Effector memory CD8-positive, alpha-beta T cell (primary cell): ENCODE results near the gene RPGR.

ENCODE experiments used
- ATAC-seq: fragments of 150-1000 bp; cut with Tn5 transposase; replicated peaks from 2 replicates; pipeline ENCODE4 v1.10.0; 2021; ENCODE audit warnings: mild to moderate bottlenecking, moderate library complexity
- DNase-seq, 3 experiments: peaks; one replicate each; pipeline ENCODE4 v3.0.0; 2021
- H3K27ac Mint-ChIP-seq, 2 donors: one replicate each; pipeline ENCODE4 v1.8.0; 2022; ENCODE audit warnings: mild to moderate bottlenecking in 2 of 2, mixed read lengths in 2 of 2, moderate library complexity in 2 of 2
- H3K27me3 Mint-ChIP-seq, 2 donors: one replicate each; pipeline ENCODE4 v1.8.0; 2022; ENCODE audit warnings: mixed read lengths in 2 of 2
- H3K36me3 Mint-ChIP-seq: one replicate; pipeline ENCODE4 v1.8.0; 2022; ENCODE audit warnings: mild to moderate bottlenecking, moderate library complexity, mixed read lengths; ENCODE audit not compliant: insufficient read depth
- H3K4me1 Mint-ChIP-seq, 2 donors: one replicate each; pipeline ENCODE4 v1.8.0; 2022; ENCODE audit warnings: low read depth in 2 of 2, mixed read lengths in 2 of 2
- H3K4me3 Mint-ChIP-seq, 2 donors: one replicate each; pipeline ENCODE4 v1.8.0; 2022; ENCODE audit warnings: mild to moderate bottlenecking in 2 of 2, mixed read lengths in 2 of 2, moderate library complexity in 2 of 2
- H3K9me3 Mint-ChIP-seq, 2 donors: one replicate each; pipeline ENCODE4 v1.8.0; 2022; ENCODE audit warnings: mixed read lengths in 2 of 2

The RPGR gene

DNA sequence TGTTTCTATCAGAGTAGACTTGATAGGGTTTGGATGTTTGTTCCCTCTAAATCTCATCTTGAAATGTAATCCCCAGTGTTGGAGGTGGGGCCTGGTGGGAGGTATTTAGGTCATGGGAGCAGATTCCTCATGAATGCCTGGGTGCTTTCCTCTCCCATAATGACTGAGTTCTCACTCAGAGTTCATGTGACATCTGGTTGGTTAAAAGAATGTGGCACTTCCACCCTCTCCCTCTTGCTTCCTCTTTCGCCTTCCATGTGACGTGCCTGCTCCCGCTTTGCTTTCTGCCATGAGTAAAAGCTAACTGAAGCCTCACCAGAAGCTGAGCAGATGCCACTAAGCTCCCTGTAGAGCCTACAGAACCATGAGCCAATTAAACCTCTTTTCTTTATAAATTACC, 59.3 kb downstream of the RPGR start:
- ATAC-seq, result no peak
- H3K27me3 Mint-ChIP-seq, result no peaks in the 10 kb centered on the region
- H3K4me3 Mint-ChIP-seq, result no peak overlapping the region
- no peak overlapping the region for H3K27ac Mint-ChIP-seq
- no peaks in the 10 kb centered on the region for H3K4me1 Mint-ChIP-seq
- no peaks in the 10 kb centered on the region for H3K9me3 Mint-ChIP-seq
- no peak for DNase-seq
- no peaks in the 10 kb centered on the region for H3K36me3 Mint-ChIP-seq

DNA sequence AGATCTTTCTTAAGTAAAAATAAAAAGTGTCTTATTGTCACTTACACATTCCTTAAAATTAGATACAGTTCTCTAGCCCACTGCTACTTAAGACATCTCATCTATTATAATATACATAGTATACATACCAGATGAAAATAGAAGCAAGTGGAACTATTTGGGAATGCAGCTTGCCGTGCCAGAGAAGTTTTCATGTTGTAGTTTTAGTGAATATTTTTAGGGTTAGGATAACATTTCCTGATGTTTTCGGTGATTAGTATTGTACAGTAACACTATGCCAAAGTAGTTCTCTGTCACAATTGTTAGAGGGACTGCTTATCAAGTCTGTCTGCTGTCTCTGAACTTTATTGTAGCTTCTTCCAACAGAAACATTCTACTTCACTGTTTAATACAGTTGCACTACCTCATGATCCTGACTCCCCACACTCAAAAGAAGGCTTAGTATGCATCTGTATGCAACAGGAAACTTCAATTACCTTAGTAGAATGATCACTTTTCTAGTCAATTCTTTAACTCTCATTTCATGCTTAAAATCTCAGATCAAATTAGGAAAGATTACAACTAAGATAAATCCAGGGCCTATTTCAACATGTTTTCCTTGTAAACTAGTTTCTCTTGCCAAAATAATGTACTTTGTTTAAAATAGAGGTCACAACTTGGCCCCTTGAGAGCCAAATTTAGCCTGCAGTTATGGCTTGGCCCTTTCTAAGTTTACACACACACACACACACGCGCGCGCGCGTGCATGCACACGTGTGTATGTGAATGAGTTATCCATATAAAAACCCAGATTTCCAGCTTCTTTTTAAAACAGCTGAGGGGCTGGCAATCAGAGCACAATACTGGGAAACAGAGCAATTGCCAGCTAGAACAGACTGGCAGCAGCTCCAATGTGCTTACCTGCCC, 64.3 kb downstream of the RPGR start:
- no peaks in the 10 kb centered on the region for H3K27me3 Mint-ChIP-seq
- H3K4me3 Mint-ChIP-seq, result no peak overlapping the region
- no peak for ATAC-seq

GRCh38 chrX:38260231-38260630, 67.1 kb downstream of the RPGR start:
- no peak for ATAC-seq
- Mint-ChIP-seq H3K9me3 (no peaks in the 10 kb centered on the region), H3K4me1 (no peaks in the 10 kb centered on the region), H3K27me3 (peaks cover under 1 to 6% of the 10 kb centered on the region in 2 donors), H3K4me3 (no peak overlapping the region), H3K27ac (no peak overlapping the region), H3K36me3 (no peaks in the 10 kb centered on the region)
- DNase-seq, result no peak

More for the DNA sequence above, 64.3 kb downstream of the RPGR start:
- no peak for DNase-seq
- H3K27ac Mint-ChIP-seq, result no peak overlapping the region
- no peaks in the 10 kb centered on the region for H3K36me3 Mint-ChIP-seq
- no peaks in the 10 kb centered on the region for H3K4me1 Mint-ChIP-seq
- H3K9me3 Mint-ChIP-seq, result no peaks in the 10 kb centered on the region

DNA sequence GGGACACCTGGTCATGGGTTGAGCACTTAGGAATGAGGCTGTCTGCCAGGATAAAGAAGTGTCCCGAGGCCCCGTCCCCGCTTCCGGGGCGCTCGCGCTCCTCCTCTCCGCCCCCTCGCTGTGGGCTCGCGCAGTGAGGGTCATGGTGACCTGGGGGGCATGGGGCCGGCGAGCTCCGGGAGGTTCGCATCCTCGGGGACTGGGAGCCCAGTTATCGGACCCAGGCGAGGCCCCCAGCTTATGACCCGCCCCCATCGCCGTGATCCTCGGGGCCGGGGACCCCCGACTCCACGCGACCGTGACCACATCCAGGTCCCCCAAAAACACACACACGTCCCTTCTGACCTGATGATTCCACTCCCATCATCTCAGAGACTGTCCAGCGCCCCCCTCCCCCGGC, 71.3 kb downstream of the RPGR start:
- H3K4me3 Mint-ChIP-seq, result no peak overlapping the region
- DNase-seq (no peak), ATAC-seq (no peak)
- H3K9me3 Mint-ChIP-seq, result no peaks in the 10 kb centered on the region
- H3K4me1 Mint-ChIP-seq, result no peaks in the 10 kb centered on the region
- H3K36me3 Mint-ChIP-seq, result no peaks in the 10 kb centered on the region
- H3K27me3 Mint-ChIP-seq, result peaks cover 11 to 14% of the 10 kb centered on the region in 2 donors
- H3K27ac Mint-ChIP-seq, result no peak overlapping the region

DNA sequence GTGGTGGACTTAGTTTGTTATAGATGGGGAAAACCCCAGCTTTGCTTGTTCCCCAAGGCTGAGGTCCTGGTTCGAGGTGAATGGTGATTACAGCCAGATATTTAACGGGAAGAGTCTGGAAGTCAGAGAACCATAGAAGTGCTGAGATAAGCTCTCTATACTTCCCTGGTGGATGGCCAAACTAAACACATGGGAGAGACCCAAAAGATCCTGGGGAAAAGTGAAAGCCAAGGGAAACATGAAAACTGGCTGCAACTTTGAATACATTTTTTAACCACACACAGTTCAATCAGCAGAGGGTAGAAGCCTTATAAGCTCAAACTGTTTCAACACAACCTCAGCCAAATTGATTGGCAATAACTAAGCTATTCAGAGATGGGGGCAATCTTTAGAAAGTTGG, 77.3 kb downstream of the RPGR start:
- no peak overlapping the region for H3K27ac Mint-ChIP-seq
- no peak for DNase-seq
- no peaks in the 10 kb centered on the region for H3K36me3 Mint-ChIP-seq
- peaks cover 7% of the 10 kb centered on the region in 2 donors for H3K27me3 Mint-ChIP-seq
- H3K4me1 Mint-ChIP-seq, result no peaks in the 10 kb centered on the region
- no peak for ATAC-seq
- H3K9me3 Mint-ChIP-seq, result no peaks in the 10 kb centered on the region
- H3K4me3 Mint-ChIP-seq, result no peak overlapping the region

DNA sequence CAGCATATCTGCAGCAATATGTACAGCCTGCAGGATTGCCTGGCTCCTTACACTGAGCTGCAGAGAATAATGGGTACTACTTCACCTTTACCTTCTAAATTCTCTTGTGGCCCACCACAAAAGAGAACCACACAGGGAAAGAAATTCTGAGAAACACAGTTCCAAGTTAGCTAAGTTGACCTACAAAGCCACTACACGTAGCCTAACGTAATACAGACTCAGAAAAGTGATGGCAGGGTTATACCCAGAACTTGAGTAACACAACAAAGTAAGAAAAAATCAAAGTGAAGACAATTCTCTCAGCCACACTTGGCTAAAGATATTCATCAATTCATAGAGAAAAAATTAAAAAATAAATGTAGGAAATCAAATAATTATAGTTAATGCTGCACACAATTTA, 80.3 kb downstream of the RPGR start:
- Mint-ChIP-seq H3K36me3 (no peaks in the 10 kb centered on the region), H3K4me1 (no peaks in the 10 kb centered on the region), H3K27me3 (no peaks in the 10 kb centered on the region), H3K27ac (no peak overlapping the region), H3K4me3 (no peak overlapping the region), H3K9me3 (no peaks in the 10 kb centered on the region)
- ATAC-seq (no peak), DNase-seq (no peak)

GRCh38 chrX:38240541-38240940, 86.8 kb downstream of the RPGR start:
- Mint-ChIP-seq H3K36me3 (no peaks in the 10 kb centered on the region), H3K27ac (no peak overlapping the region), H3K9me3 (no peaks in the 10 kb centered on the region), H3K27me3 (peaks cover 21 to 26% of the 10 kb centered on the region in 2 donors), H3K4me1 (no peaks in the 10 kb centered on the region), H3K4me3 (no peak overlapping the region)
- DNase-seq, result no peak
- no peak for ATAC-seq

DNA sequence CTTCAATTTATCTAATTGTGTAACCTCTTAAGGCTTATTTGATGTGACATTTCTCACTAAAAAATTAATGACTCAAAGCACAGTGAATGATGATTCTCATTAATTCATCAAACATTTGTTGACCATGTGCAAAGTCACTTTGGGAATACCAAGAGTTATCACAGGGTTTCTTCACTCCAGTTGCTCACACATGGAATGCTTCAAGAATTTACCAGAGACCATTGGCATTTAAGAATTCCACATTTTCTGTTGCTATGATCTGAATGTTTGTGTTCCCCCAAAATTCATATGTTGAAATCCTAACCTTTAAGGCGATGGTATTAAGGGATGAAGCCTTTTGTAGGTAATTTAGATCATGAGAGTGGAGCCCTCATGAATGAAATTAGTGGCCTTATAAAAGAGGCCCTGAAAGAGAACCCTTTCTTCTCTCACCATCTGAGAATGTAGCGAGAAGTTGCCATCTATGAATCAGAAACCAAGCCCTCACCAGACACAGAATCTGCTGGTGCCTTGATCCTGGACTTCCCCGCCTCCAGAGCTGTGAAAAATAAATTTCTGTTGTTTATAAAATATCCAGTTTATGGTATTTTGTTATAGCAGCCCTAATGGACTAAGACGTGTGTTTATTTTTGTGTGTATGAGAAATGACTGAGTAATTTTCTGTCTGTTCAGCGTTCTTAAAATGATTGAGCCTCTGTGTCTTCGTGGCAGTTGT, 90.3 kb downstream of the RPGR start:
- Mint-ChIP-seq H3K36me3 (no peaks in the 10 kb centered on the region), H3K9me3 (no peaks in the 10 kb centered on the region), H3K27ac (no peak overlapping the region), H3K4me1 (no peaks in the 10 kb centered on the region), H3K27me3 (peaks cover 27 to 40% of the 10 kb centered on the region in 2 donors), H3K4me3 (no peak overlapping the region)
- ATAC-seq, result no peak
- DNase-seq, result no peak

- no peaks in the 10 kb centered on the region for H3K9me3 Mint-ChIP-seq
- H3K27me3 Mint-ChIP-seq, result peaks cover 26 to 27% of the 10 kb centered on the region in 2 donors
- no peak for ATAC-seq
- no peak overlapping the region for H3K4me3 Mint-ChIP-seq
- no peaks in the 10 kb centered on the region for H3K4me1 Mint-ChIP-seq
- no peak overlapping the region for H3K27ac Mint-ChIP-seq
- DNase-seq, result no peak
- H3K36me3 Mint-ChIP-seq, result no peaks in the 10 kb centered on the region
These were observed 93.2 kb downstream of the RPGR start for GRCh38 chrX:38233891-38234667.

DNA sequence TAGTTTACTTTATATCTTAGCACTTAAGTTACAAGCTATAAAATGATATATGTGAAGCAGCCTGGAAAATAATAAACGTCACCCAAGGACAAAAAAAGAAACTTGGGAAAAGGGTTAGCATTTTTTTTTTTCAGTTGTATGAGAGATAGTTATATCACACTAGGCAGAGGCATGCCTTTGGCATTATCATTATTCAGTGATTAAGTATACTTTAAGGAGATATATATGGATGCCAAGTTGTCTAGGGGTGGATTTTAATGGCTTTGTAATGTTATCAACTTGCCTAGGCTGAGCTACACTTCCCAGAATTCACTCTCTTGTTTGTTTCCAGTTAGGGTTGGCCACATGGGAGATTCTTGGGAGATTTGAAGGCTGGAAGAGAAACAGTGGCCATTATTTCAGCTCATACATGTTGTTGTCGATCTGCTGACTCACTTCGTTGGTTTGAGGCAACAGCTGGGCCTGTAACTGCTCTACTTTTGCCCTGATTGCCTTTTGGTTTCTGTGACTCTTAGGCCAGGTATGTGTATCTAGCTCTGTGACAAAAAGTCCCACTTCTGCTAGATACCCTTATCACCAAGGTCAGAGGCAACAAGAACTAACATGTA, 95.1 kb downstream of the RPGR start:
- peaks cover 11 to 20% of the 10 kb centered on the region in 2 donors for H3K27me3 Mint-ChIP-seq
- DNase-seq (no peak), ATAC-seq (no peak)
- H3K9me3 Mint-ChIP-seq, result no peaks in the 10 kb centered on the region
- no peak overlapping the region for H3K27ac Mint-ChIP-seq
- H3K4me1 Mint-ChIP-seq, result no peaks in the 10 kb centered on the region
- H3K36me3 Mint-ChIP-seq, result no peaks in the 10 kb centered on the region
- no peak overlapping the region for H3K4me3 Mint-ChIP-seq

DNA sequence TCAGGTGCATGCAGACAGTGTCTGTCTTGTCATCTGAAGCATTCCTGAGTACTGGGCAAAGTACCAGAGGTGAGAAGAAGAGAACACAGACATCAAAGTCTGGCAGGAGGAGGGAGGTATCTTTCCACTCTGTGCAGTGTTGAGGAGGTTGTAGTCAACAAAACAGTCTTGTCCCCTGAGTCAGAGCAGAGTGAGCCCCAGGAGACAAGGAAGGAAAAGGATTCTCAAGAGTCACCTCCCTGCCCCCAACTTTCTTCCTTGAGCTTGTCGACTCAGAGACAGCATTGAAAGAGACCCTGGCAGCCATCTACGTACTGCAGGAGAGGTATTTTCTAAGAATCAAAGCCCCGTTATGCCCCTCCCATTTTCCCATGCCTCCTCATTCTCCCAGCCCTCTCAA, 102.2 kb downstream of the RPGR start:
- peaks cover 14 to 19% of the 10 kb centered on the region in 2 donors for H3K27me3 Mint-ChIP-seq
- H3K4me1 Mint-ChIP-seq, result no peaks in the 10 kb centered on the region

DNA sequence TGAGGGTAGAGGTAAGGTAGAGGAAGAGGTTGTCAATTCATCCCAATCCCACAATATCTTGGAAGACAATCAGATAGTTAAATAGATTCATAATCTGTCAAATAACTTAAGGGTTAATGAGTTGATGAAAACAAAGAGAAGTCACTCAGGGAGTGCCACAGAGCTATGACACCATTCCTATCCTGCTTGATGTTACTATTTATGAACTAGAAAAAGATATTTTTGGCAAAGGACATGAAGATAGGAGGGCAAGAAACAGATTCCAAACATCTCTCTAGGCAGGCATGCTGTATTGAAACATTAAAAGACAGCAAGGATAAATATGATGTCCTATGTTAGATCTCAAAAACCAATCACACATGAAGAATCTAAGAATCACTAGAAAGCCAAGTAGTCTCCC, 103.1 kb downstream of the RPGR start:
- no peaks in the 10 kb centered on the region for H3K36me3 Mint-ChIP-seq

More for the DNA sequence above, 102.2 kb downstream of the RPGR start:
- Mint-ChIP-seq H3K36me3 (no peaks in the 10 kb centered on the region), H3K9me3 (no peaks in the 10 kb centered on the region), H3K27ac (no peak overlapping the region), H3K4me3 (no peak overlapping the region)
- DNase-seq, result no peak
- no peak for ATAC-seq

DNA sequence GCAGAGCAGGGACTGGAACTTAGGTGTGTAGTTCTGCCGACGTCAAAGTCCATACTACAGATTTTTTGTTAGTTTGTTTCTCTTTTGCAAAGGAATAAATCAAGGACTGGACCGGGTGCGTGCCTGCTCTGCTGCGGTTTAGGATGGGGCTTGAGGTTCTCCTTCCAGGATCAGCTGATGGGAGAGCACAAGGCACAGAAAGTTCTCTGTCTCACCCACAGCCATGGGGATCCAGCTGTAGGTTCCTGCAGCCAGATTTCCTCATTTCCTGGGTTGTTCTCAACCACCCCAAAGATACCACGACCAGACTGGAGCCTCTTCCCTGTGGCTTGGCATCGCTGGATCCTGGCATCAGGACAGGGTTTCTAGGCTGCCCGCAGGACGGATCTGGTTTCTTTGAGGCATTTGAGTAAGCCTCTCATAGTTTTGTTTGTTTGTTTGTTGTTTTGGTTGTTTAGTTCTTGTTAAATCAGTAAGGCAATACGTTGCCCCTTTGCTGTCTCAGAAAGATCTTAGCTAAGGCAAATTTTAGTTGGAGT, 105.8 kb downstream of the RPGR start:
- H3K9me3 Mint-ChIP-seq, result no peaks in the 10 kb centered on the region
- H3K36me3 Mint-ChIP-seq, result no peaks in the 10 kb centered on the region
- peaks cover 14 to 50% of the 10 kb centered on the region in 2 donors for H3K27me3 Mint-ChIP-seq
- H3K4me3 Mint-ChIP-seq, result peak overlapping the region in 1 of 2 donors; percentile 71
- H3K4me1 Mint-ChIP-seq, result no peaks in the 10 kb centered on the region
- ATAC-seq (no peak), DNase-seq (no peak)
- H3K27ac Mint-ChIP-seq, result no peak overlapping the region

More for the DNA sequence above, 103.1 kb downstream of the RPGR start:
- H3K27me3 Mint-ChIP-seq, result peaks cover 14 to 28% of the 10 kb centered on the region in 2 donors
- ATAC-seq (no peak), DNase-seq (no peak)
- H3K4me3 Mint-ChIP-seq, result no peak overlapping the region
- H3K27ac Mint-ChIP-seq, result no peak overlapping the region
- no peaks in the 10 kb centered on the region for H3K9me3 Mint-ChIP-seq
- H3K4me1 Mint-ChIP-seq, result no peaks in the 10 kb centered on the region
